ENCODE data around the gene AGK.

The AGK gene

DNA sequence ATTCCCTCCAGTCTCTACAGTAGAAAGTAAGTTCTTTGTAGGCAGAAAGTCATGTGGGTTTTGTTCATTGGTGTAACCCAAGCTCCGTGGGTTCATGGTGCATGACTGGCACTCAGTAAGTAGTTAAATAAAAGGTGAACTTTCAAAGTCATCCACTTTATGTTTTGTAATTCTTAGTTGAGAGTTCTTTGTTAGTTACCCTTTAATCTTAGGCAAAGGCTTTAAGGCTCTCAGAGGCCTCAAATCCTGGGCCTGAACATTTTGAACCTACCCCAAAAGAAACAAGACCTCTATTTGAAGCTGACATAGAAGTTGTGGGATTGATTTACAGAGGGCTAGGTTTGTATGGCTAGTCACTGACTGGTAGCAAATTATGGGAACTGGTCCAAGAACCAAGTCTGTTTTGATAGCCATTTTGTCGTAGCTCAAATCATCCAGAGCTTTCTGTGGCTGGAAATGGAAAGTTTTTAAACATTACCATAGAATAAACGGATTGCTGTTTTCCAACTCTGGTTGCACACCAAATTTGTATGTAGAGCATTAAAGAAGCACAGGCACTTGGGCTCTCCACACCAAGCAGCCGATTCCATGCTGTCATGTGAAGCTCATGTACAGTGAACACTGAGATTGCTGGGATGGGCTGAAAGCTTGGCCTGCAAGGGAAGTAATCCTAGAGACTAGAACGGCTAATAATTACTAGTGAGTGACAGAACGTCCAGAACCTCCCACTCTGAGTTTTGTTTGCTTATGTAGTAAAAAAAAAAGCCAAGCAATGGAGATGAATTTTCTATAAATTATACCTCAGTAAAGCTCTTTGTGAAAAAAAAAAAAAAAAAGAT is 97.3 kb downstream of the AGK start:
- DNase-seq = no peak

DNA sequence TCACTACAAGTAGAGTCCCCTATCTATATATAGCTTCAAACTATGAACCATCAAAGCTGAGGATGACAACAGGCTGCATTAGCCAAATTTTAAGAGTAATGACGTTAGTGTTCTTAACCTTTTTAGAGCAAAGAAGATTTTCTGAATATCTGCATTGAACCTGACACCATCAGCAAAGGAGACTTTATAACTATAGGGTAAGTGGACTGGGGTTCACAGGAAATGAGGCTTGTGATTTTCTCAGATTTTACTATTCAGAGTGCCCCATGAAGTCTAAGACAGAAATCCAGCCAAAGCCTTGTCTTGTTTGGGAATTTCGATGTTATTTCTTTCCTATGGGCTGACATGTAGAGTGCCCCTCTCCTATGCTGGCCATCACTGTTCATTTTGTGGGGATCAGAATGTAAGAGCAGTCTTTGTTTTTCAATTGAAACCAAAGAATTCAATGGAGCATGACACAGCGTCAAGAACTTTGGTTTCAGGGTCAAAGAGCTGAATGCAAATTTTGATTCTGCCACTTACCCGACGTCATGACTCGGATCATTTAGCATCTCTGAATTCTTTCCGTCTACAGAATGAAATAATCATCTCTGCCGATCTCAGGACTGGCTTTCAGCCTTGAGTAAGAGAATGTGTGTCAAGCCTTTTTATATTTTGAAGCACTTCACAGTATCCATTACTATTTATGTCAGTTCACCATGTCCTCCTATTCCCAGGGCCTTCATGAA is 98.1 kb downstream of the AGK start:
- no peak for DNase-seq

DNA sequence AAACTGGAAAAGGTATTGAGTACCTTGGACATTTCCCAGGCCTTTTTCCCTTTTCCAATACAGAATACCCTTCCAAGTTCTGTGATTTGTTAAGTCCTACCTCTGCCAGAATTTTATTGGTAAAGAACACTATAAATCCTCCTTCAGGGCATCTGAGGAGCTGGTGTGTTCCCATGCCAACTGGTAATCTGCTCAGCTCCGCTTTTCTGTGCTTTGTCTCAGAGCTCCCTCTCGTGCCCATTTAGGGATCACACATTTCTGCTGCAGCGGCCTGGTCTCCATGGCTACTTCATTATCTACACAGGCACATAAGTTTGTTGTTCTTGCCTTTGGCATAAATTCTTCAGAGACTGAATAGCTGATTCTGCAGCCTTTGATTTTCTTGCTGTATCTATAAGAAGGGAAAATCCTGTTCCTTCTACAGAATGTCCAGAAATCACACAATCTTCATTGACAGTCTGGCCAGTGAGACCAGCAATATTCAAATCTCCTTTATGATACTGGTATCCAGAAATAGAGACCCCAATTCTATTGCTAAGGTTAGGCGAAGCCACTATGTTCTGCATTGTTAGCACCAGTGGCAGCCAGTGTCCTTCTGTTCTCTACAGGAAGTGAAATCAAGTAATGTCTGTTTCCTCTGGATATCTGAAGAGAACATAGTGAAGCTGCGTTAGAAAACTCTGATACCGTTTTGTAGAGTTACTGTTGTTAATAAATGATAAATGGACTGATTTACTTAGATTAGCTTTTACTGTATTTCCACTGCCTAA is 98.8 kb downstream of the AGK start:
- peak; percentile 53 for DNase-seq

DNA sequence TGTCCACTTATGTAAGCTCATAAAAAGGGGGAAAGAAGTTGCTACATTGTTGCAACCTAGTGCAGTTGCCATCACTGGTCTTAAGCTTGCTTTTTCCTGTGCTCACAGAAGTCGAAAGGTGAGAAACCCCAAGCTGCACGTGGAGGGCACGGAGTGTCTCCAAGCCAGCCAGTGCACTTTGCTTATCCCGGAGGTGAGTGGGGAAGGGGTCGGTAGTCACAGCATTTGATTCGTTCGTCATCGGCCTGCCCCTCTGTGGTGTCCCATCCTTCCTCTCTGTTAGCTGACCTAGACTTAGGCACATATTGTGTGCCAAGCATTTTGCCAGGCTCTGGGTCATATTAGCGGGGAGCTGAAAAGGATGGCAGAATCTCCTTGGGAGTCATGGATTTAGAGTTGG is 100.2 kb downstream of the AGK start:
- no peak for DNase-seq

DNA sequence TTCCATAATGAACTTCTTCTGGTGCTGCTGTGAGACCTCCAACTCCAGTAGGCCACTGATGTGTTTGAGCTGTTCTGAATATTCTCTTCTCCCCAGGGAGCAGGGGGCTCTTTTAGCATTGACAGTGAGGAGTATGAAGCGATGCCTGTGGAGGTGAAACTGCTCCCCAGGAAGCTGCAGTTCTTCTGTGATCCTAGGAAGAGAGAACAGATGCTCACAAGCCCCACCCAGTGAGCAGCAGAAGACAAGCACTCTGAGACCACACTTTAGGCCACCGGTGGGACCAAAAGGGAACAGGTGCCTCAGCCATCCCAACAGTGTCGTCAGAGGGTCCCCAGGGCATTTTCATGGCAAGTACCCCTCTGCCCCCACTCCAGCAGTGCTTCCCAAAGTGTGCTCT is 101.5 kb downstream of the AGK start:
- DNase-seq = no peak

DNA sequence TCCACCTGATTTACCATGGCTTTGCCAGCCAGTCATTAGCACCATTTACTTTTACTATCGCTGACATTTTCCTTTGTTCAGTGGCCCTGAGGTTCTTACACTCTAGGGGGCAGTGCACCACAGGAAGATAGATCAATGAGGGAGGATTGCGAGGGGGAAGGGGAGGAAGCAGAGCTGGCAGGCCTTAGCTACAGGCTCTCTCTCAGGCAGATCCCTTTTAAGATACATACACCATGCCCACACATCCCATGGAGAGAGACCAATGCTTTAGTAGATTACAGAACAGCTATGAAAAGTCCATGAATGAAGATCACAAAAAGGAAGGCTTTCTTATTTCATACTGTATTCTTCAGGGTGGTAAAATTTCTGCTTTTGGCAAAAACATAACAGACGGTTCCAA is 103.3 kb downstream of the AGK start:
- DNase-seq = peak; percentile 53

DNA sequence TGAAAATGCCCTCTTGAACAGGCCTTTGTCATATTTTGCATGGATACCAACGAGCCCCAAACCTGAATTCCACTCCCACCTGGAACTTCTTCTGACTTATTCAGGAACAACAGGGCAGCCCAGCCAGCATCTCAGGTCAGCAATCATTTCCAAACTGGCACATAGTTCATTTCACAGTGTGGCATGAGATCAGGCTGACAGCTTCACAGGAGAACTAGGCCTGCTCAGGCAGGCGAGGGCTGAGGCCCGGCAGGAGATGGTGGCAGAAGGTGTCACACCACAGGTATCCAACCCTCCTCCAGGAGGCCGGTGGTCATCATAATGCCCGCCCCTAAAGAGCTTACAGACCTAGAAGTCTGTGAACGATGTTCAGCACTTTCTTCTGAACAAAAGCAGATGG is 108.3 kb downstream of the AGK start:
- DNase-seq = no peak

DNA sequence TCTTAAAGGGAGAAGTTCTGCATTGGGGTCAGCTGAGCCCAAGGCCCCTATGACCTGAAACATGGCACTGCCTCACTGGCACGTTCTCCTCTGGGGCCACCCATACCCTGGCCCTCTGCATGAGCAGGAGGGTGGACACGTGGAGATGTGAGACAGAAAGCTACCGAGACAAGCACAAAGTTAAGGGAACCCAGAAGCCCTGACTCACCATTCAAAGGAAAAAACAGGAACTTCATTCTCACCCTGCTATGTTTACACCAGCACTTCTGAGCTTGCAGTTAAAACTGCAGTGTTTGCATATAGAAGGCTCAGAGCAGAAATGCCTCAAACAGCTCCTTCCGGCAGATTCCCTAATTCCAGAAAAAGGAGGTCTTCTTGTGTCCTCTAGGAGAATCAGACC is 109.0 kb downstream of the AGK start:
- DNase-seq = no peak

DNA sequence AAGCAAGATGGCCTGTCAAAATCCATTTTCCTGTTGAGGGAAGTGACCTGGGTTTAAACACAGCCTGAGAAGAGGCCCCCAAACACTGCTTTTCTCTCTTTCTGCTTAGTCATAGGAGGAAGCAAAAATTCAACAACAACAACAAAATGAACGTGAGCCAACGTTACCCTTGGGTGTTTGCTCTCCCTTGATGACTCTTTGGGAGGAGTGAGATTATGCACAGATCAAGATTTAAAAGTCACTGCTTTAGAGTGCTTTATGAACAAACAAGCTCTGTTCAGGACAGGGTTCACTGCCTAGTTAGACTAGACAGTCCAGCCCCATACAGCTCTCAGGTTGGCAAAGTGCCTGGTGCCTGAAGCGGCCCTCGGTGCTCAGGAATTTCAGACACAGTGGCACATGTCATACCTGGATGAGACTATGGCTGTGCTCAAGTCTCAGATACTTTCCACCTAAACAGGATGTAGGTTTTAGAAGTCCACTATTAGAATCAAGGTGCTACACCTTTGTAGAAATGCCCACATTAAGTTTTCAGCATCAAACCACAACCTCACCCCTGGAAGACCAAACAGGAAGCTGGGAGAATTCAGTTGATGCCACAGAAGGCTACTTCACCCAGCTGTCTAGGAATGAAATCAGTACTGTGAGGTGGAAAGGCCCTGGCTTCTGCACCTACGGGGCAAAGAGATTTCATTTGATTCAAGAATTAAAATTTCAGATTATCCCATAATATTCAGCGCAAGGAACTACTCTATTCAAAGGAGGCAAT is 112.1 kb downstream of the AGK start:
- DNase-seq = no peak

DNA sequence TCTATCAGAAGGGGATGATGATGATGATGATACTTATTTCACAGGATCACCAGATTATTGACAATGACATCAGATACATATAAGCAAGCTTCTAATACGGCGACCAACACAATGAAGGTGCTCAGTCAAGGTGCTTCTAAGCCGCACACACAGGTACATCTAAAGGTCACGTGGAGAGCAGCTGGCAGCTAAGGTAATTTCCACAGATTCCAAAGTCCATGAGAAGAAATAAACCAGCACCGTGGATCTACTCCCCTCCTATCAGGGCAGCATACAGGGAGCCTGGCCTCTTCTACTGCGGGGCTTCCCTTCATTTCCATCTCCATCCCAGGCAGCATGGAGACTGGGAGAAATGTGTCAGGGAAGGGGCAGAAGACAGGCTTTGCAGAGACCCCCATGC is 113.2 kb downstream of the AGK start:
- no peak for DNase-seq

DNA sequence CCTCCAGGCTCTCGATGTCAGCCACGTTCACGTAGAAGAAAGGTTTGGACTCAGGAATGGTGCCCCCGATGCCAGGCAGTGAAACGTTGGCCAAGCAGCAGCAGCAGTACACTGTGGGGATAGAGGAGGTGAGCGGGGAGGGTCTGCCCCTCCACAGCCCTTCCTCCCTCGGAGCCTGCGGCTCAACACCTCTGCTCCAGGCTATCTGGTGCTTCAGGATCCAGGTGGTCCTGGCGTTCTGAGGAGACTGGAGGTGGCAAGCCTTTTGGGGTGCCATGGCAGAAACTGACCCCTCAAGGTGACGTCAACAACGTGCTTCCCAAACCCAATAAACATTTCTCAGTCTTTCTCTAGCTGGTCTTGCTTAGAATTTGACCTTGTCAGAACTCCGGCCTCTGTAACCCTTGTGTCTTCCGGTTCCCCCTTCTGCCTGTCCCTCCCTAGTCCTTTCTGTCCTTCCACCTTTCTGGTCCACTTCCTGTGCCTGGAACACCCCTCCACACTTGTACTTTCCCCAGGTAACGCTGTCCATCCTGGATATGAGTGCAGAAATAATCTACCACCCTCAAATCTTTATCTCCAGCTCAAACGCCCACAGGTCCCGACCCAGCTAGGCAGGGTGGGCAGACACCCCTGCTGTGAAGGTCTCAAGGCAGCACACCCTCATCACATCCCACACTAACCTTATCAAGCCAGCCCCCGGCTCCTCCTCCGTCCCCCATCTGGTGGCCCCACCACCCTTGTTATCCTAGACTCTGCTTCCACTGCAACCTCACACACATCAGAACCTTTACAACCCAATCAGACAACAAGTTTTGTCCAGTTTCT is 114.2 kb downstream of the AGK start:
- DNase-seq = no peak

DNA sequence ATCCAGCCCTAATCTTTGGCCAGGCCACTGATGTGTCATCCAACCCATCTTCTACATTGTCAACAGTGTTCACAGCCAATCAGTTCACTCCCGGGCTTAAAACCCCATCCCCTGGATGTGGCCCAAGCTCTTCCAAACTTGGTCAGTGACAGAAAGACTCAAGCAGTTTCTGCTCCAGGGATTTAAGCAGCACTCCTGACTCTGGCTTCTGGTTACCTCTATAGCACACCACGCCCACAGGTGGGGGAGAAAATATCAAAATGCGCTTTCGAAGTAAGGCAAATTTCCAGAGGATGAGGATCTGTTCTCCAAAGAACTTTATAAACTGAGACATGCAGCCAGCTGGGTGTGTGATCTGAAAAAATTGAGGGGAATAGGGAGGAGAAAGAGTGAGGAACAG is 114.9 kb downstream of the AGK start:
- no peak for DNase-seq

DNA sequence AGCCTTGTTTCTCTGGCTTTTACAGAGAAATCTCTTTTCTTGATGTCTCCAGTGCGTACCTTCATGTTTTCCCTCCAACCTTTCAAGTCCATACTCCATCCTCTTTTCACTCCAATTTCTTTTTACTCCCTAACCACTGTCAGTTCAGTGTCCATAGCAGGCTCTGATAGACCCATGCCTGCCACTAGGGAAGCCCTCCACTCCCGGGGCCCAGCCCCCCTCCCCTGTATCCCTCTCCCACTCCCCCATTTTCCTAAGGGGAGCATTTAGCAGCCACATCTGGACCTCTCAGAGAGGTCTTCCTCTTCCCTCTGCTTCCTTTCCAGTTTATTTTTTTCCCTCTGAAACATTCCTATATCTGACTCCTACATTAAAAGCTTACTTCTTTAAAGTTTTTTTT is 117.6 kb downstream of the AGK start:
- DNase-seq = no peak

DNA sequence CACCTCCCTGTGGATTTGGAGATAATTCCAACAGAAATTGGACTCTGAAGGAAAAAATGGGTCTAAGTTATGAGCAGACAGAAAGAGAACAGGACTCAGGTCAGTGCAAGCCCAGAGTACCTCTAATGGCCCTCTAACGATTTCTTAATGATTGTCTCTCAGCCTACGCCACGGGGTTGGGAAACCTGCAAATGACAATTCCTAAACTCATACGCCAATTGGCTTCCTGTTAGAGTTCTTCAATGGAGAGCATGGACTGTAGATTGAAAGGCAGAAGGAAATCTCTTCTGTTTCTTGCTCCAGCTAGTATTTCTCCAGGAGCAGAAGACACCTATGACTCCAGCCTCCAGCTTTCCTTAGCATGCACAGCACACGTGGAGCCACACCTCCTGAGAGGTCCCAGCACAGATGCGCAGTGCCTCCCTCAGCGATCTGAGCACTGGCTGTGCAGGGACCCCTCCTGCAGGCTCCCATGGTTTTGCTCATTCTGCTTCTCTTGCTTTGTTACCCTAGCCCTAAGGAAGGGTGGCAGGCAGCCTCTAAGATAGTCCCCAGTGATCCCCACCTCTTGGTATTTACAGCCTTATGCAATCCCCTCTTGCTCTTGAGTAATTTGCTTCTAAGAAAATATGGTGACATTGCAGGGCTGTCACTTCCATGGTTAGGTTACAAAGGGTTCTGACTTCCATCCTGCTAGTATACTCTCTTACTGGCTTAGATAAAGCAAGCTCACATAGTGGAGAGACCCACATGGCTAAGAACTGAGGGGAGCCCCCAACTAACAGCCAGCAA is 120.7 kb downstream of the AGK start:
- DNase-seq = no peak

DNA sequence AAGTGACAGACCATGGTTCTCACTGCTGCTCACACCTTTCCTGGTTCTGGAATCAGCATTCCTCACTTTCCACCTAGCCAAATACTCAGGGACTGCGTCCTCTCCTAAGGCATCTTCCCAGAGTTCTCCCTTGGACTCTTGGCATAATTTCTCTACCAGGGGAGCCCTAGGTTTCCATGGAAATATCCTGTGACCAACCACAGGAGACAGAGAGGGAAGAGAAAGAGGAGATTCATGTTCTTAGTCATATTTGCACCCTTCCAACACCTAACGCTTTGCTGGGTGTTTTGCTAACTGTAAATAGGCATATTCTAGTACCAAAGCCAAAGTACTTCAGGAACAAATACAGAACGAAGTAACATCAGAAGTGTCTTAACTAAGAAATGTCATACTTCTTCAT is 122.1 kb downstream of the AGK start:
- no peak for DNase-seq

DNA sequence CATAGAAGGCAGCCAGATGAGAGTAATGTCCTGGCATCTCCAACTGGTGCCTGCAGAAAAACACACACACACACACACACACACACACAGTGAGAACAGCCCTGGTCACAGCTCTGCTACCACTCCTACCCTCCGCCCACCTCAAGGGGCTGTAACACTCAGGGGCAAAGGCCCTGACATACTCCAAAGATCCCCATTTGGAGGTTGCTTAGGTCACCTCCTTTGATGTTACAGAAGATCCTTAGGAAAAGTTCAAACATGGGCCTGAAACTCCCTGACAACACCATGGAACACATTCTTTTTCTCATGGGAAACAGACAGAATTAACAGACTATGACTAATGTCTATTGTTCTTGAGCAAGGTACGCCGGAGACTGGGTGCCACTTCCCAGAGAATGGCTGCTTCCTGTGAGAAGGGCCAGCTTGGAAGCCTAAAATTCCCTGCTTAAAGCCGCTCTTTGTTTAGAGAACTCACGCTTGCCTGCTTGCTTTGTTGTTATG is 123.0 kb downstream of the AGK start:
- no peak for DNase-seq

DNA sequence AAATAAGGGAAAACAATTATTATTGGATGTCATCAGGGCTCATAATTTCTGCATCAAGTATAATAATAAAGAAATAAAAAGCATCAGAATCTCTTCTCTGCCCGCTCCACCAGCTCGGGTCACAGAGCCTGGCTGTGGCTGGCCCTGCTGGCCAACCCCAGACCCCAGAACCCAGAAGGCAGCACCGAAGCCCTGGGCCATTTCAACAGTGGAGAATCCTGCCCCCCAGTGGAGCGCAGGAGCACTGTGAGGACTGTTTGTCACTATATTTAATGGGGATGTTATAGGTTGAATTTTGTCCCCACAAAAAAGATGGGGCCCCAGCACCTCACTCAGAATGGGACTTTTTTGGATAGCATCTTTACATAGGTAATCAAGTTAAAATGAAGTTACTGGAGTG is 123.5 kb downstream of the AGK start:
- DNase-seq = no peak

DNA sequence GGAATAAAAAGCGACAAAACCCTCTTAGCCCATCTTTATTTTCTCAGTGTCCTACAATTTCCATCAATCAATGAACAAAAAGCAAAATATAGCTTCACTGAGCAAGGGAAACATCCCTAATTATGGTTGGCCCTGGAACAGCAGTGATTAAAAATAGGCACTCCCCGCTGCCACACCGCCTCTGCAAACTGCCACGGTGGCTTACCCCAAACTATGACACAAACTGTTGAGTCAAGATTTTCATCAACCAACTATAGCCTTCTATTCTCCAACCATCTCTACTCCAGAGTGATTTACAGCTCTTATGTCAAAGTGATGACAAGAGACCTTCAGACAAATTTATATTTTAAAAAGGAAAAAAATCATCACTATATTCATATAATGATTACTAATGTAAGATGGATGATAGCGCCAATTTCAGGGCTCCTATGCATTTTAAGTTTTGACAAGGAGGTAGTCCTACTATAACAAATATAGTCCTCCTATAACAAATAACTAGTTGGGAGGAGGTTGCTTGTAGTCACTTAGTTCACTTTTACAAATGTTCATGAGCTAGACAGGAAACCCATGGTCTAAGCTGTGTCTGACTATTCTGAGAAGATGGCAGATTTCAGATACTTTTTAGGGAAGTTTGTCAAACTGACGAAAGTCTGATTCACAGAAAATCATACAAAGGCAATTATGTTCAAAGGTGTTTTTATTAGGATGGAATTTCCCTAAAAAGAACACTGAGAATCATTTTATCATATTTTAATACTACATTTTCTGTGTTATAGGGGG is 124.4 kb downstream of the AGK start:
- no peak for DNase-seq

DNA sequence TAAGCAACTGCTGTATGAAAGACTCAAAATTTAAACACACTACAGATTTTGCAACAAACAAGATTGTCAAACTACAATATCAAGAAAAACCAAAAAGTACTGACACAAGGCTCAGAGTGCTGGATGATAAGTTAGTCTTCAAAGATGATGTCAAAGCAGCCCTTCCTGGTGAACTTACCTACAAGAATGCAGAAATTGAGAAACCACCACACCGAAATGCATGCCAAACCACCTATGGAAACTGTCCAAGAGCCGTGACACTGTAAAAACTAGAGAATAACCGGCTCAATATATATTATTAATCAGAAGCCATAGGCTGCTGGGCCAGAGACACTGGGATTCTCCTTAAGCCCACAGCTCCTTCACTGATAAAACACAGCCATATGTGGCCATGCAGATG is 125.4 kb downstream of the AGK start:
- DNase-seq = no peak

DNA sequence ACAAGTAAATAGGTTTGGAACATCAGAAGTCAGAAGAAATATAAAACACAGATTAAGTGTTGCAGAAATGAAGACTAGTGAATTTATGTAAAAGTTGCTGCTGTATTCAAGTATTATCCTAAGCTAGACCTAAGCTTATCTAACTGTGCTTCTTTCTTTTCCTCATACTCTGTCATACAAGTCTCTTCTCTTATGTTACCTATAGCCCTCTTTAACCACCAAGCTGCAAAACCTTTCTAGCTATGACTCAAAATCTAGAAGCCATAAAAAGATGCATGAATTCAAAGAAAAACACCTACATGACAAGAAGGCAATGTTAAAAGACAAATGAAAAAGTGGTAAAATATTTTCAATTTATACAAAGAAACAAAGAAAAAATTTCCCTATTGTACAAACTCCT is 127.8 kb downstream of the AGK start:
- DNase-seq = no peak

Data from right forelimb (tissue), 1 donor.